Ureter (tissue), 1 donor: ENCODE measurements around the gene RNASE4. TPM values are rescaled to one million over a fixed set of nuclear protein-coding genes. Genes with fewer than 3 reads are reported as not detected.

ENCODE experiments used
- DNase-seq: peaks from one replicate; pipeline ENCODE4 v3.0.0-alpha.2; 2020; ENCODE audit warnings: low spot score
- total RNA-seq: library from RNA; stranded (reverse); gene quantifications from one replicate; pipeline ENCODE4 v1.2.4, GENCODE V29; 2023
- donor health status: DM: yes; HTN: yes; CAD: no.

The RNASE4 gene
- total RNA-seq, 1 donor from 2014 or later, result 26.5 TPM

GRCh38 chr14:20743556-20743955, 59.2 kb downstream of the RNASE4 start:
- DNase-seq, result no peak

GRCh38 chr14:20745571-20746358, 61.4 kb downstream of the RNASE4 start, which contains the start of gene EDDM3A:
Gene EDDM3A (plus strand): TSS chr14:20745887. CDS start chr14:20747581, 1,694 bp downstream.
- DNase-seq, result no peak

- no peak for DNase-seq
Measured at GRCh38 chr14:20746566-20746965, 62.2 kb downstream of the RNASE4 start.

DNA sequence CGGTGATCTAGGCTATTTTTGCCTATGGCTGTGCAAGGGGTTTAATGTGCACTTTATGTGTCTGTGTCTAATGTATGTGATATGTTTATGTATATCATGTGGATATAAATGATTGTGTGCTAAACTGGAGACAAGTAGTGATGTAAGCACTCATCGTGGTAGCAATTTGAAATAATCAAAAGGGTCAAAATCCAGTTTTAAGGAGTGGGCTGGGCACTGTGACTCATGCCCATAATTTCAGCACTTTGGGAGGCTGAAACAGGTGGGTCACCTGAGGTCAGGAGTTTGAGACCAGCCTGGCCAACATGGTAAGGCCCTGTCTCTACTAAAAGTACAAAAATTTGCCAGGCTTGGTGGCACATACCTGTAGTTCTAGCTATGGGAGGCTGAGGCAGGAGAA, 64.1 kb downstream of the RNASE4 start:
- no peak for DNase-seq

- no peak for DNase-seq
Measured at GRCh38 chr14:20750194-20750593, 65.8 kb downstream of the RNASE4 start.

Other genes with a start within 250 kb of the RNASE4 start
- gene KLHL33, start 248.4 kb upstream of the RNASE4 start, total RNA-seq, result 0.26 TPM
- 39.7 TPM for gene OSGEP, start 229.7 kb upstream of the RNASE4 start, total RNA-seq
- 169 TPM for gene APEX1, start 229.3 kb upstream of the RNASE4 start, total RNA-seq
- gene PIP4P1, start 223.1 kb upstream of the RNASE4 start, total RNA-seq, result 36.8 TPM
- gene PNP, start 215.2 kb upstream of the RNASE4 start, total RNA-seq, result 23.8 TPM
- gene RNASE10, start 179.0 kb upstream of the RNASE4 start, total RNA-seq, result 0.65 TPM
- not detected for gene RNASE9, start 123.5 kb upstream of the RNASE4 start, total RNA-seq
- not detected for gene RNASE11, start 96.6 kb upstream of the RNASE4 start, total RNA-seq
- gene RNASE12, start 93.2 kb upstream of the RNASE4 start, total RNA-seq, result not detected
- gene OR6S1, start 42.9 kb upstream of the RNASE4 start, total RNA-seq, result not detected
- gene ANG, start 4.2 kb downstream of the RNASE4 start, total RNA-seq, result 5.5 TPM
- gene EDDM3A, start 61.3 kb downstream of the RNASE4 start, total RNA-seq, result not detected
- gene EDDM3B, start 83.8 kb downstream of the RNASE4 start, total RNA-seq, result not detected
- gene RNASE6, start 96.7 kb downstream of the RNASE4 start, total RNA-seq, result 5.8 TPM
- 67.3 TPM for gene RNASE1, start 118.3 kb downstream of the RNASE4 start, total RNA-seq
- gene RNASE3, start 206.8 kb downstream of the RNASE4 start, total RNA-seq, result not detected